Femur (tissue), 1 donor: ENCODE data around the gene NMRK1.

ENCODE experiments used
- DNase-seq: peaks from one replicate; pipeline ENCODE4 v3.0.0-alpha.2; 2017

The NMRK1 gene

GRCh38 chr9:75101004-75101588, 13.1 kb upstream of the NMRK1 start:
- no peak for DNase-seq

GRCh38 chr9:75096796-75097195, 8.8 kb upstream of the NMRK1 start:
- no peak for DNase-seq

GRCh38 chr9:75092766-75093165, 4.8 kb upstream of the NMRK1 start:
- DNase-seq, result no peak

GRCh38 chr9:75090579-75090978, 2.6 kb upstream of the NMRK1 start:
- DNase-seq, result no peak

GRCh38 chr9:75089373-75089766, 1.4 kb upstream of the NMRK1 start:
- DNase-seq, result no peak

- peak; percentile 77 for DNase-seq
These were observed 854 bp upstream of the NMRK1 start for GRCh38 chr9:75088646-75089372.

- DNase-seq, result peak; percentile 58
These were observed 599 bp downstream of the NMRK1 start for GRCh38 chr9:75087289-75087823.

GRCh38 chr9:75086541-75087288, 1.2 kb downstream of the NMRK1 start:
- DNase-seq, result no peak

GRCh38 chr9:75085640-75086039, 2.3 kb downstream of the NMRK1 start:
- no peak for DNase-seq

- DNase-seq, result no peak
These were observed 3.8 kb downstream of the NMRK1 start for GRCh38 chr9:75084081-75084672.

- peak; percentile 31 for DNase-seq
These were observed 4.6 kb downstream of the NMRK1 start for GRCh38 chr9:75083188-75083970.

GRCh38 chr9:75081632-75082031, 6.3 kb downstream of the NMRK1 start:
- no peak for DNase-seq

GRCh38 chr9:75072895-75073294, 15.1 kb downstream of the NMRK1 start:
- DNase-seq, result no peak

- DNase-seq, result no peak
These were observed 16.3 kb downstream of the NMRK1 start for GRCh38 chr9:75071530-75072122.

- no peak for DNase-seq
These were observed 18.8 kb downstream of the NMRK1 start for GRCh38 chr9:75069171-75069570.

GRCh38 chr9:75067894-75068293, 20.1 kb downstream of the NMRK1 start:
- no peak for DNase-seq

GRCh38 chr9:75065510-75065909, 22.4 kb downstream of the NMRK1 start:
- DNase-seq, result no peak

- no peak for DNase-seq
These were observed 23.5 kb downstream of the NMRK1 start for GRCh38 chr9:75064307-75065025.

GRCh38 chr9:75063556-75064305, 24.2 kb downstream of the NMRK1 start:
- no peak for DNase-seq

- DNase-seq, result no peak
These were observed 26.8 kb downstream of the NMRK1 start for GRCh38 chr9:75061169-75061568.
